HepG2 (cell line): ENCODE measurements around the gene DISP2. TPM values are rescaled to one million over a fixed set of nuclear protein-coding genes. Genes with fewer than 3 reads are reported as not detected.
A peak's percentile ranks its signal among the peaks of the same experiment; 100 is the strongest.

Source experiments
- ATM ChIP-seq: fragments of 450-650 bp; IDR thresholded peaks from 2 replicates; pipeline ENCODE4 v1.7.1; 2017; ENCODE audit warnings: mild to moderate bottlenecking, borderline replicate concordance
- E2F5 ChIP-seq: sonication (generic); formaldehyde crosslinking; conservative IDR thresholded peaks from 2 replicates; pipeline ENCODE4 v1.4.0; 2020; ENCODE audit warnings: missing genetic modification reagents
- FOXP1 ChIP-seq, 2 experiments: fragments of 450-650 bp in 1 of 2; IDR thresholded peaks; 2 replicates each; pipeline ENCODE4 v1.6.1; 2017 to 2018; ENCODE audit warnings: antibody characterized with exemption in 1 of 2
- SMARCE1 ChIP-seq: fragments of 450-650 bp; IDR thresholded peaks from 2 replicates; pipeline ENCODE4 v1.6.1; 2017; ENCODE audit warnings: borderline replicate concordance
- SNAPC2 ChIP-seq: sonication (generic); formaldehyde crosslinking; IDR thresholded peaks from 2 replicates; pipeline ENCODE4 v1.8.1; 2022; ENCODE audit warnings: mild to moderate bottlenecking, missing genetic modification reagents
- SRY ChIP-seq: sonication (generic); formaldehyde crosslinking; IDR thresholded peaks from 2 replicates; pipeline ENCODE4 v1.8.0; 2022; ENCODE audit warnings: mild to moderate bottlenecking, missing genetic modification reagents
- TEAD3 ChIP-seq: optimal IDR thresholded peaks from 2 replicates; pipeline ENCODE3; 2016; ENCODE audit warnings: borderline replicate concordance
- TRIM22 ChIP-seq: fragments of 450-650 bp; IDR thresholded peaks from 2 replicates; pipeline ENCODE4 v1.6.1; 2017
- ZNF3 ChIP-seq: IDR thresholded peaks from 2 replicates; pipeline ENCODE4 v1.7.0; 2017; ENCODE audit warnings: inconsistent platforms
- ZNF569 ChIP-seq: sonication (generic); formaldehyde crosslinking; IDR thresholded peaks from 2 replicates; pipeline ENCODE4 v1.5.0; 2020; ENCODE audit warnings: mild to moderate bottlenecking, missing genetic modification reagents, moderate library complexity, borderline replicate concordance
- ZNF629 ChIP-seq: sonication (generic); formaldehyde crosslinking; conservative IDR thresholded peaks from 2 replicates; pipeline ENCODE4 v1.5.0; 2020; ENCODE audit warnings: missing genetic modification reagents
- ZXDC ChIP-seq: sonication (generic); formaldehyde crosslinking; IDR thresholded peaks from 2 replicates; pipeline ENCODE4 v1.5.0; 2020; ENCODE audit warnings: mild to moderate bottlenecking, missing genetic modification reagents
- polyA plus RNA-seq, 8 experiments: library from polyadenylated mRNA; depleted of rRNA in 3 of 8; stranded (reverse) in 7 of 8; unstranded in 1 of 8; fragments of >200 nt; fragmentation: Illumina TruSeq in 4 of 8; extraction: Trizol in 4 of 8; gene quantifications; 2 replicates each; pipeline versions ENCODE4 v1.2.1 to v1.2.3, GENCODE V29; 2011 to 2016; ENCODE audit warnings: low read depth in 4 of 8, missing spikeins in 1 of 8, mixed read lengths in 1 of 8; ENCODE audit not compliant: insufficient read depth in 1 of 8
- total RNA-seq, 5 experiments: library from RNA; depleted of rRNA; stranded (reverse); fragments of >200 nt; fragmentation: Illumina TruSeq; extraction: Trizol; gene quantifications; 2 replicates each; pipeline ENCODE4 v1.2.3, GENCODE V29; 2016; ENCODE audit warnings: low read depth in 1 of 5
- TF ChIP-seq, protein P1 (sequence below): sonication (generic); formaldehyde crosslinking; conservative IDR thresholded peaks from 2 replicates; pipeline ENCODE4 v1.8.0; 2022; ENCODE audit warnings: mild to moderate bottlenecking, moderate library complexity, missing genetic modification reagents
- TF ChIP-seq, protein P2 (sequence below): sonication (generic); formaldehyde crosslinking; IDR thresholded peaks from 2 replicates; pipeline ENCODE4 v1.5.1; 2020; ENCODE audit warnings: mild to moderate bottlenecking, moderate library complexity, missing genetic modification reagents
- TF ChIP-seq, protein P3 (sequence below): sonication (generic); formaldehyde crosslinking; IDR thresholded peaks from 2 replicates; pipeline ENCODE4 v1.5.0; 2020; ENCODE audit warnings: missing genetic modification reagents, mild to moderate bottlenecking, borderline replicate concordance
- TF ChIP-seq, protein P4 (sequence below): sonication (generic); formaldehyde crosslinking; IDR thresholded peaks from 2 replicates; pipeline ENCODE4 v1.4.0; 2020; ENCODE audit warnings: missing genetic modification reagents, borderline replicate concordance

Gene DISP2
- total and polyA plus RNA-seq, 2 of the 13 experiments (the other 11 are each of a cell fraction or from before 2014, with no cell fraction given) = 0.09 to 0.32 TPM

GRCh38 chr15:40357723-40358470 lies at the start of gene DISP2 (continued):
- TF ChIP-seq FOXP1 (IDR thresholded peaks at IDR 0.05) (no peak), FOXP1 (CRISPR knock-in tag; IDR thresholded peaks at IDR 0.05) (no peak), ZNF3 (CRISPR knock-in tag) (no peak), ZNF629 (CRISPR knock-in tag) (no peak), SRY (no peak), ZNF569 (CRISPR knock-in tag) (no peak), SMARCE1 (no peak), TEAD3 (peak; percentile 10), E2F5 (CRISPR knock-in tag) (no peak; the same call in 1 of the 2 replicates), ATM (no peak), SNAPC2 (CRISPR knock-in tag) (no peak), TRIM22 (no peak), ZXDC (no peak)
- TF ChIP-seq, protein P1, sequence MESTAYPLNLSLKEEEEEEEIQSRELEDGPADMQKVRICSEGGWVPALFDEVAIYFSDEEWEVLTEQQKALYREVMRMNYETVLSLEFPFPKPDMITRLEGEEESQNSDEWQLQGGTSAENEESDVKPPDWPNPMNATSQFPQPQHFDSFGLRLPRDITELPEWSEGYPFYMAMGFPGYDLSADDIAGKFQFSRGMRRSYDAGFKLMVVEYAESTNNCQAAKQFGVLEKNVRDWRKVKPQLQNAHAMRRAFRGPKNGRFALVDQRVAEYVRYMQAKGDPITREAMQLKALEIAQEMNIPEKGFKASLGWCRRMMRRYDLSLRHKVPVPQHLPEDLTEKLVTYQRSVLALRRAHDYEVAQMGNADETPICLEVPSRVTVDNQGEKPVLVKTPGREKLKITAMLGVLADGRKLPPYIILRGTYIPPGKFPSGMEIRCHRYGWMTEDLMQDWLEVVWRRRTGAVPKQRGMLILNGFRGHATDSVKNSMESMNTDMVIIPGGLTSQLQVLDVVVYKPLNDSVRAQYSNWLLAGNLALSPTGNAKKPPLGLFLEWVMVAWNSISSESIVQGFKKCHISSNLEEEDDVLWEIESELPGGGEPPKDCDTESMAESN (CRISPR knock-in tag) = no peak
- TF ChIP-seq, protein P2, sequence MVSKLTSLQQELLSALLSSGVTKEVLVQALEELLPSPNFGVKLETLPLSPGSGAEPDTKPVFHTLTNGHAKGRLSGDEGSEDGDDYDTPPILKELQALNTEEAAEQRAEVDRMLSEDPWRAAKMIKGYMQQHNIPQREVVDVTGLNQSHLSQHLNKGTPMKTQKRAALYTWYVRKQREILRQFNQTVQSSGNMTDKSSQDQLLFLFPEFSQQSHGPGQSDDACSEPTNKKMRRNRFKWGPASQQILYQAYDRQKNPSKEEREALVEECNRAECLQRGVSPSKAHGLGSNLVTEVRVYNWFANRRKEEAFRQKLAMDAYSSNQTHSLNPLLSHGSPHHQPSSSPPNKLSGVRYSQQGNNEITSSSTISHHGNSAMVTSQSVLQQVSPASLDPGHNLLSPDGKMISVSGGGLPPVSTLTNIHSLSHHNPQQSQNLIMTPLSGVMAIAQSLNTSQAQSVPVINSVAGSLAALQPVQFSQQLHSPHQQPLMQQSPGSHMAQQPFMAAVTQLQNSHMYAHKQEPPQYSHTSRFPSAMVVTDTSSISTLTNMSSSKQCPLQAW = no peak
- TF ChIP-seq, protein P3, sequence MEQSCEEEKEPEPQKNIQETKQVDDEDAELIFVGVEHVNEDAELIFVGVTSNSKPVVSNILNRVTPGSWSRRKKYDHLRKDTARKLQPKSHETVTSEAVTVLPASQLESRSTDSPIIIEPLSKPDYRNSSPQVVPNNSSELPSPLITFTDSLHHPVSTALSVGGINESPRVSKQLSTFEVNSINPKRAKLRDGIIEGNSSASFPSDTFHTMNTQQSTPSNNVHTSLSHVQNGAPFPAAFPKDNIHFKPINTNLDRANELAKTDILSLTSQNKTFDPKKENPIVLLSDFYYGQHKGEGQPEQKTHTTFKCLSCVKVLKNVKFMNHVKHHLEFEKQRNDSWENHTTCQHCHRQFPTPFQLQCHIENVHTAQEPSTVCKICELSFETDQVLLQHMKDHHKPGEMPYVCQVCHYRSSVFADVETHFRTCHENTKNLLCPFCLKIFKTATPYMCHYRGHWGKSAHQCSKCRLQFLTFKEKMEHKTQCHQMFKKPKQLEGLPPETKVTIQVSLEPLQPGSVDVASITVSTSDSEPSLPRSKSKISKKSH (CRISPR knock-in tag) = no peak
- TF ChIP-seq, protein P4, sequence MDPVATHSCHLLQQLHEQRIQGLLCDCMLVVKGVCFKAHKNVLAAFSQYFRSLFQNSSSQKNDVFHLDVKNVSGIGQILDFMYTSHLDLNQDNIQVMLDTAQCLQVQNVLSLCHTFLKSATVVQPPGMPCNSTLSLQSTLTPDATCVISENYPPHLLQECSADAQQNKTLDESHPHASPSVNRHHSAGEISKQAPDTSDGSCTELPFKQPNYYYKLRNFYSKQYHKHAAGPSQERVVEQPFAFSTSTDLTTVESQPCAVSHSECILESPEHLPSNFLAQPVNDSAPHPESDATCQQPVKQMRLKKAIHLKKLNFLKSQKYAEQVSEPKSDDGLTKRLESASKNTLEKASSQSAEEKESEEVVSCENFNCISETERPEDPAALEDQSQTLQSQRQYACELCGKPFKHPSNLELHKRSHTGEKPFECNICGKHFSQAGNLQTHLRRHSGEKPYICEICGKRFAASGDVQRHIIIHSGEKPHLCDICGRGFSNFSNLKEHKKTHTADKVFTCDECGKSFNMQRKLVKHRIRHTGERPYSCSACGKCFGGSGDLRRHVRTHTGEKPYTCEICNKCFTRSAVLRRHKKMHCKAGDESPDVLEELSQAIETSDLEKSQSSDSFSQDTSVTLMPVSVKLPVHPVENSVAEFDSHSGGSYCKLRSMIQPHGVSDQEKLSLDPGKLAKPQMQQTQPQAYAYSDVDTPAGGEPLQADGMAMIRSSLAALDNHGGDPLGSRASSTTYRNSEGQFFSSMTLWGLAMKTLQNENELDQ (CRISPR knock-in tag) = no peak
